Vagina (tissue), 2 donors: ENCODE data around the gene MND1. TPM values are rescaled to one million over a fixed set of nuclear protein-coding genes. Genes with fewer than 3 reads are reported as not detected.
A peak's percentile ranks its signal among the peaks of the same experiment; 100 is the strongest.

ENCODE experiments used
- DNase-seq, 2 donors: peaks; one replicate each; pipeline ENCODE4 v3.0.0-alpha.2; 2017; ENCODE audit errors: extremely low spot score in 2 of 2
- H3K27ac ChIP-seq: fragments of 200-600 bp; sonication (generic); one replicate; pipeline ENCODE4 v1.5.1; 2019
- H3K27me3 ChIP-seq: fragments of 200-600 bp; sonication (generic); one replicate; pipeline ENCODE4 v1.5.1; 2019
- H3K36me3 ChIP-seq, 2 donors: fragments of 200-600 bp; sonication (generic); one replicate each; pipeline ENCODE4 v1.5.1; 2017 to 2019
- H3K4me1 ChIP-seq: fragments of 200-600 bp; sonication (generic); one replicate; pipeline ENCODE4 v1.5.1; 2019
- H3K4me3 ChIP-seq, 2 donors: fragments of 200-600 bp; sonication (generic); 1 replicate in 1 of 2; 2 replicates in 1 of 2; pipeline ENCODE4 v1.5.1; 2016 to 2019
- H3K9me3 ChIP-seq: fragments of 200-600 bp; sonication (generic); one replicate; pipeline ENCODE4 v1.5.1; 2019
- POLR2A ChIP-seq, 2 donors: fragments of 450-650 bp; IDR thresholded peaks; one replicate each; pipeline ENCODE4 v1.6.1; 2017; ENCODE audit warnings: antibody characterized with exemption in 2 of 2, mild to moderate bottlenecking in 2 of 2, moderate library complexity in 2 of 2
- POLR2AphosphoS5 ChIP-seq, 2 donors: sonication (generic); formaldehyde crosslinking; IDR thresholded peaks; one replicate each; pipeline ENCODE4 v1.9.0; 2017; ENCODE audit warnings: antibody characterized with exemption in 2 of 2, mild to moderate bottlenecking in 2 of 2, low read depth in 1 of 2; ENCODE audit not compliant: insufficient read depth in 1 of 2
- intact Hi-C: fragments of 100-400 bp; cut with DNase I; formaldehyde crosslinking; loops from one replicate; pipeline ENCODE4 v1.15.1; 2023
- total RNA-seq: library from RNA; depleted of rRNA; stranded (reverse); fragments of >200 nt; gene quantifications from one replicate; pipeline ENCODE4 v1.2.3, GENCODE V29; 2016
- TF ChIP-seq, protein P1 (sequence below), 3 experiments: fragments of 450-650 bp in 2 of 3; fragments of 200-600 bp in 1 of 3; sonication (generic) in 1 of 3; IDR thresholded peaks; one replicate each; pipeline ENCODE4 v1.5.1; 2017 to 2019; ENCODE audit warnings: antibody characterized with exemption in 3 of 3, mild to moderate bottlenecking in 2 of 3, moderate library complexity in 2 of 3

MND1 gene
- total RNA-seq, 1 donor from 2014 or later, result not detected

DNA sequence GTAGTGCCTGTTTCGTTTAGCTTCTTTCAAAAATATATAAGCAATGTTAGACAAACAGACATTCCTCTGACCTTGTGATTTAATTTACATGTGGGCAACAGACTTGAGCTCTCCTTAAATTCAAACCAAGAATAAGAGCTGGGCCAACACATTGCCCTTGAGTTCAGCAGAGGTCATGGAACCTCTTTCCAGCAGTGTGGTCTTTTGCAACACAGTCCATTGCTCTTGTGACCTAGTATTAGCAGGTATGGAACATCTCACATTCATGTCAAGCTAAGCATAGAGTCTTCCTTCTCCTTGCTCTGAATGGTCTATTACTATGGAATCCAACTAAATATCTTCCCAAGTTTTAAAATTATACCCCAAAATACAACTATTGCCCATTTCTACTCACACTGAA lies 33.7 kb upstream of the MND1 start:
- no peak for DNase-seq
- Histone ChIP-seq H3K4me1 (no peaks in the 10 kb centered on the region), H3K4me3 (no peak overlapping the region), H3K27me3 (no peaks in the 10 kb centered on the region), H3K36me3 (no peaks in the 10 kb centered on the region), H3K9me3 (no peaks in the 10 kb centered on the region), H3K27ac (no peak overlapping the region)
- TF ChIP-seq POLR2AphosphoS5 (IDR thresholded peaks at IDR 0.05; ENCODE audit: insufficient read depth in 1 of 2, low read depth in 1 of 2) (no peak), POLR2A (IDR thresholded peaks at IDR 0.05) (no peak)
- TF ChIP-seq, protein P1, sequence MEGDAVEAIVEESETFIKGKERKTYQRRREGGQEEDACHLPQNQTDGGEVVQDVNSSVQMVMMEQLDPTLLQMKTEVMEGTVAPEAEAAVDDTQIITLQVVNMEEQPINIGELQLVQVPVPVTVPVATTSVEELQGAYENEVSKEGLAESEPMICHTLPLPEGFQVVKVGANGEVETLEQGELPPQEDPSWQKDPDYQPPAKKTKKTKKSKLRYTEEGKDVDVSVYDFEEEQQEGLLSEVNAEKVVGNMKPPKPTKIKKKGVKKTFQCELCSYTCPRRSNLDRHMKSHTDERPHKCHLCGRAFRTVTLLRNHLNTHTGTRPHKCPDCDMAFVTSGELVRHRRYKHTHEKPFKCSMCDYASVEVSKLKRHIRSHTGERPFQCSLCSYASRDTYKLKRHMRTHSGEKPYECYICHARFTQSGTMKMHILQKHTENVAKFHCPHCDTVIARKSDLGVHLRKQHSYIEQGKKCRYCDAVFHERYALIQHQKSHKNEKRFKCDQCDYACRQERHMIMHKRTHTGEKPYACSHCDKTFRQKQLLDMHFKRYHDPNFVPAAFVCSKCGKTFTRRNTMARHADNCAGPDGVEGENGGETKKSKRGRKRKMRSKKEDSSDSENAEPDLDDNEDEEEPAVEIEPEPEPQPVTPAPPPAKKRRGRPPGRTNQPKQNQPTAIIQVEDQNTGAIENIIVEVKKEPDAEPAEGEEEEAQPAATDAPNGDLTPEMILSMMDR (IDR thresholded peaks at IDR 0.05), result no peak
- intact Hi-C loops, result loop anchor here (10.0 kb wide), 1 partner anchor 106 kb away; the partner anchor contains the start of gene TRIM2

DNA sequence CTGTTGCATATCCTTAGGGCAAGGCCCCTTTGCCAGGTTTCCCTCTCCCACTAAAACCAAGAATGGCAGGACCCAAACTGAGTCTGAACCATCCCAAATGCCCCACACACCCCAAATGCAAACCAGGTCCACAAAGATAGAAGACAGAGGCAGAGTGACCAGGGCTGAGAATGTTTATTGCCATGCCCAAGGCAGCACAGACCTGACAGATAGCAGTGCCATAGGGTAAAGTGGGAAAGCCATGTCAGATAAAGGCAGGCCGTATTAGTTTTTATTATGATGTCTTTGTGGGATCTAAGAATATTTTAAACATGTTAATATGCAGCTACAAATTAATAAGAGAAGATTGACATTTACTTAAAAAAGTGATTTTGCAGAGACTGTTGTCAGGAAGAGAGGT lies 29.6 kb upstream of the MND1 start:
- Histone ChIP-seq H3K27me3 (no peaks in the 10 kb centered on the region), H3K27ac (no peak overlapping the region), H3K4me1 (no peaks in the 10 kb centered on the region), H3K4me3 (no peak overlapping the region), H3K9me3 (no peaks in the 10 kb centered on the region), H3K36me3 (no peaks in the 10 kb centered on the region)
- DNase-seq, result no peak
- intact Hi-C loops, result loop anchor here (5.0 to 10.0 kb wide), 2 partner anchors 110 to 173 kb away; partner anchors contain the start of gene TRIM2
- TF ChIP-seq, protein P1 (IDR thresholded peaks at IDR 0.05), result no peak
- no peak for TF ChIP-seq POLR2A (IDR thresholded peaks at IDR 0.05)
- TF ChIP-seq POLR2AphosphoS5 (IDR thresholded peaks at IDR 0.05; ENCODE audit: insufficient read depth in 1 of 2, low read depth in 1 of 2), result no peak

DNA sequence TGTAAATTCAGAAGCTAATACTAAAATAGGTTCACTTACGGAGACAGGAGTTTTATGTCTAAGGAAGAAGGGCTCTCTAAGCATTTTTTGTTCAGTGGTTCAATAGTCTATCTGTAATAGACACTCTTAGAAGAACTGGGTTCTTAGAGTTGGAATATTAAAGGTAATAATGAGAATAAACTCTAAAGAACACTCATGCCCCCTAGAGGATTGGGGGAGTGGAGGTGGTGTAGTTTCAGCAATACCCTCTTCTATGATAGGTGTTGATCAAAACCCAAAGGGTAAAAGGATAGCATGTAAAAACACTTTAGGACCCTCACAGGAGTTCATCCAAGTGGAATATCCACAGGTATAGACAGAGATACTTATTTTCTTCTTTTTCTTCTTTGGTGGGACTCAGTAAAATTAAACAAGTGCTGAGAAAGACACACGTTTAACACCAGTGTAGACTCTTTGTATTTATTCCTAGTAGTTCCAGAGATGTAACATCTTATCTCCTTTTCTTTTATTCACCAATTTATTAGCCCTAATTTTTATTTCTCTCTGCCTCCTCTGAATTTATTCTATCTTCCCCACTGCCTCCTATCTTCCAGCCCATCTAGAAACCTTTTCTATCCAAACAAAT lies 25.7 kb upstream of the MND1 start:
- TF ChIP-seq POLR2AphosphoS5 (IDR thresholded peaks at IDR 0.05; ENCODE audit: insufficient read depth in 1 of 2, low read depth in 1 of 2) (no peak), POLR2A (IDR thresholded peaks at IDR 0.05) (no peak)
- TF ChIP-seq, protein P1 (IDR thresholded peaks at IDR 0.05), result peak; percentile 28 to 47 (median 35)
- no peaks in the 10 kb centered on the region for H3K36me3 ChIP-seq
- no peaks in the 10 kb centered on the region for H3K4me1 ChIP-seq
- no peaks in the 10 kb centered on the region for H3K27me3 ChIP-seq
- no peaks in the 10 kb centered on the region for H3K9me3 ChIP-seq
- no peak for DNase-seq
- intact Hi-C loops, result loop anchor here (5.0 to 10.0 kb wide), 2 partner anchors 114 to 177 kb away; partner anchors contain the start of gene TRIM2
- no peak overlapping the region for H3K4me3 ChIP-seq
- H3K27ac ChIP-seq, result no peak overlapping the region

DNA sequence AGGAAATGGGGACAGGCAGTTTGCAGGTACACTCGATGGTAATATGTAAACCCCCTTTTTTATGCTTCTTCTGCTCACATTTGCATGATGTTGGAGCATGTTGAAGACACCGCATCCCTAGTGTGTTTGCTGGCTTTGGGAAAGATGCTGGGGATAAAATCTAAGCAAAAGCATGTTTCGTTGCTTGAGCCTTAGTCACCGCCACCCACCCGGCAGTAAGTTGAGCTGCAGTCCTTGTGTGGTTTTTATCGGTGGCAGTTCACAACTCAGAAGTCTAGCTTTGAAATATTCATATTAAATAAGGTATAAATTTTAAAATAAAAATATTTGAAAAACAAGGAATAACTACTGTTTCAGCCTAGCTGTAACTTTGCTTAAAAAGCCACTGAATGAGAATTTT lies 21.7 kb upstream of the MND1 start:
- Histone ChIP-seq H3K4me1 (no peaks in the 10 kb centered on the region), H3K4me3 (no peak overlapping the region), H3K9me3 (no peaks in the 10 kb centered on the region), H3K36me3 (peaks cover 0 to 7% of the 10 kb centered on the region in 2 donors), H3K27me3 (no peaks in the 10 kb centered on the region), H3K27ac (no peak overlapping the region)
- intact Hi-C loops, result no loop called here
- DNase-seq, result no peak
- TF ChIP-seq POLR2AphosphoS5 (IDR thresholded peaks at IDR 0.05; ENCODE audit: insufficient read depth in 1 of 2, low read depth in 1 of 2) (no peak), POLR2A (IDR thresholded peaks at IDR 0.05) (no peak)
- TF ChIP-seq, protein P1 (IDR thresholded peaks at IDR 0.05), result no peak

DNA sequence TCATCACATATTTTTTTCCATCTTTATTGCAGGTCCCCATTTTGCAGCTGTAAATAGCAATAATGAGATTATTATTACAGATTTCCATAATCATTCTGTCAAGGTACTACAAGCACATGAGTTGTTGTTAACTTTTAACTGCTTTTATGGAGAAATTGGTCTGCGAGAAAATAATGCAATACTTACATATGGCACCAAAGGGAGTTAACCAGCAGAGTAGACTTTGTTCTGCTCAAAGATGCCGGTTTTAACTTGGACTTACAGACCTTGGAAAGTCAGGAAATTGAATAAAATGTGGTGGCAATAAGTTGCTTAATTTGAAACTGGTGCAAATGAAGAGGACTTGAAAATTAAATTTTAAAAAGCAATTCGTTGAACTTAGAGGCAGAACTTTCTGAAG lies 20.4 kb upstream of the MND1 start:
- no peaks in the 10 kb centered on the region for H3K9me3 ChIP-seq
- intact Hi-C loops, result no loop called here
- no peak for DNase-seq
- H3K27me3 ChIP-seq, result no peaks in the 10 kb centered on the region
- no peaks in the 10 kb centered on the region for H3K4me1 ChIP-seq
- H3K27ac ChIP-seq, result no peak overlapping the region
- TF ChIP-seq POLR2AphosphoS5 (IDR thresholded peaks at IDR 0.05; ENCODE audit: insufficient read depth in 1 of 2, low read depth in 1 of 2) (no peak), POLR2A (IDR thresholded peaks at IDR 0.05) (no peak)
- TF ChIP-seq, protein P1 (IDR thresholded peaks at IDR 0.05), result no peak
- peaks cover 0 to 13% of the 10 kb centered on the region in 2 donors for H3K36me3 ChIP-seq
- no peak overlapping the region for H3K4me3 ChIP-seq
